Measurements from ENCODE around the gene STX8. TPM values are rescaled to one million over a fixed set of nuclear protein-coding genes. Genes with fewer than 3 reads are reported as not detected.

STX8 gene
- total RNA-seq, 1 experiment from 2014 or later, result 54.8 TPM

DNA sequence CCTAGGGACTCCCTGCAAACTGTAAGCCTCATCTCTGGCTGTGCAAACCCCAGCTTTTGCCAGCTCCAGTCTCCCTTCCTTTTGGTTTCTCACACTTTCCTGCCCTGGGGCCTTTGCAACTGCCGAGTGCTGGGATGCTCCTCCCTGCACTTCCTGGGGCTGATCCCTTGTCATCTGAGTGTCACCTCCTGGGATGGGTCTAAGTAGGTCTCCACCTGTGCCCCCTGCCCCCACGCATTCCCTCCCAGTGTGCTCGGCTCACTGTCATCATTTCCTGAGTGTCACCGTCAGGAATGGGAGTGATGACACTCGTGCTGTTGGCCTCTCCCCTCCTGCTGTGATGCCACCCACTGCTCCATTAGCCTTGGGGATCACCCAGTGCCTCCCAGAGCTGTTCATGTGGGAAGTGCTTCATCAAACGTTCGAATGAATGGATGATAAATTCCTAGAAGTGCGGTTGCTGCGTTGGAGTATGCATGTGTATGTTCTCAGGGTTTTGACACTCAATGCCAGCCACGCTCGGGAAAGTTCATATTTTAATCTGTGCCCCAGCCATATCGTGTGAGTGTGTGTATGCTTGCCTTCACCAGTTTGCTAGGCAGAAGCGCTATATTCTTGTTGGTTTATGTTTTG is 364.4 kb downstream of the STX8 start:
- DNase-seq (ENCODE audit: low read depth), result no peak

DNA sequence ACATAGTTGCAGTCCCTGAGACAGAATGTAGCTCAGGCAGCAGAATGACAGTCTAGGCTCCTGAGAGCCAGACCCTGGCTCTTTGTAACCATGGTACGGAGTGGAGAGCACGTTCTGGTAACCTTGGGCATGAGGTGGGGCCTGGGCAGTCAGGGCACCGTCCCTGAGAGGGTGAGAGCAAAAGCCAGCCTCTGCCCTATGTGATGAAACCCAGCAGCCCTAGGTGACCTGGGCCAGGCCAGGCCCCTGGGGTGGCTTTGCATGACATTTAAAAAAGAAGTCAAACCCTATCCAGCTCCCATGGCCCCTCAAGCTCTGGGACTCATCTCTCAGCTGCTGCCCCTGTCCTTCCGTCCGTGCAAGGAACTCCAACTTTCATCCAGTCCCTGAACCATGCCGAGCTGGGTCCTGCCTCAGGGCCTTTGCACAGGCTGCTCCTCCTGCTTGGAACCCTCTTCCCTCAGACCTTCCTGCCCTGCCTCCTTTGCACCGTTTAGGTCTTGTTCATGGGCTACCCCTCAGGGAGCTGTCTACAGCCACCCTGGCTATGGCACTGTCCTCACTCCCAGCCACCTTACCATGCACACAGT is 365.7 kb downstream of the STX8 start:
- DNase-seq (ENCODE audit: low read depth), result no peak

DNA sequence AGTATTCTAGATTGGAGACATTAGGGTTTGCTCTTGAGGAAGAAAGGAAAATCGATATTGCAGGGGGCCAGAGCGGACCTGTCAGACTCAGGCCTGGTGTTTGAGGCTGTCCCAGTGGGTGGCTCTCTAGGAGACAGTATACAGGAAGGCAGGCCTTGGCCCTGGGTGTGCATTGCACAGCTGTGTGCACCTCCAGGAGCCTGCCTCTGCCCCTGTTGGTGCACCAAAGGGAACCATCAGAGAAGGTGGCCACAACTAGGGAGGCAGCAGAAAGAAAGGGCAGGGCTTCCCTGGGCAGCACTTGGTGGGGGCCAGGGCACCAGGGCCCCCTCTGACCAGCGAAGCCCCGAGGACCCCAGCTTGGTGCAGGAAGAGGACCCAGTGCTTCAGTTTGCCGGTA is 366.3 kb downstream of the STX8 start:
- DNase-seq (ENCODE audit: low read depth), result no peak

DNA sequence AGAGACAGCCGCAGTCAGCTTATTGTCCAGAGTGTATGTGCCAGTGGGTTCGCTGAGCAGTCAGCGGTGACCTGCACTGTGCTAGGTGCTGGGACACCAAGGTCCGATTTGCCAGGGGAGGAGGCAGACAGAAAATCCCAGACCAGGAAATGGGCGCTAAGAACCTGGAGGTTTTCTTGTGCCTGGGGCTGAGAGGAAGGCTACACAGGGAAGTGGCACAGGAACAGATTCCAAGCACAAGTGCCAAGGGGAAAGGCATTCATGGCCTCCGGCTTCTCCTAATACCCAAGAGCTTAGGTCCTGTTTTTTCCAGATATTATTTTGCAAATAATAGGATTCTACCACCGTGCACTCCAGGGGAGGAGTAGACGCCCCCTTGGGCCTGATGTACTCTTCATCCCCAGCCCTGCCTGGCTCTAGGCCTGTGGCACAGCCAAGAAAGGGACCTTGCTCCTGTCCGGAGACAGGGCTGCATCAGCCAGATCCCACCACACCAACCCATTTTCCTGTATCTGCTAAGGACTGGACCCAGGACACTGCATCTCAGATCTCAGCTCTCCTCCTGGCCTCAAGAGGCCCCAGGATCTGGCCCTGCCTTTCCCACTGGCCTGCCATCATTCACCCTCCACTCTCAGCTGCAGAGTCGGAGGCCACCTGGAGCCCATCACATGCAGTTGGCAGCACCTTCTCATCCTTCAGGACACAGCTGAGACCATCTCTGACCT is 367.1 kb downstream of the STX8 start:
- DNase-seq (ENCODE audit: low read depth), result no peak

DNA sequence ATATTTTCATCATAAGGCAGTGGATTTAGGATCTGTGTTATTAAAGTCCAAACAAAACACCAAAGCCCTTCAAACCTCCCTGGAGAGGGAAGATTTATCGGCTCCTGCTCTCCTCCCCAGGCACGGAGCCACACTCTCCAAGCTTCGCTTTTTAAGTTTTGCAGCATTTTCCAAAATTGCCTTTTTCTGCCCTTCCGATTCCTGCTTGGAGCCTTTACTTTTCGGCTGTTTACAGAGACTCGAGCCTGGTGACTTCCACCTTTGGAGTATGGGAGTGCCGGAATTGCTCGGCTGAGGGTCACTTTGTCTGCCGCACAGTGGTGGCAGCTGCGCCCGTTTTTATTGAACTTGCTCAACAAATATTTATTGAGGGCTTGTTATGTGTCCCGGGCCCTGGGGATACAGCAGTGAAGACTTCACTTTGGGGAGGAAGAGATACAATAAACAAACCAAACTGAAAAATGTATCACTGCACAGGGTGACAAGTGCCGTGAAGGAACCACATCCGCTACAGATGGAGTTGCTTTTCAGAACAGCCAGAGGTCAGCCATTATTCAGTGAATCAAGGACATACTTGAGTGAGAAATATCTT is 368.8 kb downstream of the STX8 start:
- no peak for DNase-seq (ENCODE audit: low read depth)

DNA sequence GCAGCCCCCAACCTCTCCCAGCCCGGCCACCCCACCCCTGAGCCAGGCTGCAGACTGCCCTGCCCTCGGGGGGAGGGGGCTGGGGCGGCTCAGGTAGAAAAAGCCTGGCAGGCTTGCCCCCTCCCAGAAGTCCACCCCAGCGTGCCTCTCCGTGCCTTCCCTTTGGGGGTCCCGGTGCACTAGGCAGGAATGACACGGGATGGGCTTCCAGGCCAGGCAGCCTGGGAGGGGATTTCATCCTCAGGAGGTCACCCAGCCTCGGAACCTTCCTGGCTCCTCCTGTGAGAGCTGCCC is 369.3 kb downstream of the STX8 start:
- DNase-seq (ENCODE audit: low read depth), result no peak

DNA sequence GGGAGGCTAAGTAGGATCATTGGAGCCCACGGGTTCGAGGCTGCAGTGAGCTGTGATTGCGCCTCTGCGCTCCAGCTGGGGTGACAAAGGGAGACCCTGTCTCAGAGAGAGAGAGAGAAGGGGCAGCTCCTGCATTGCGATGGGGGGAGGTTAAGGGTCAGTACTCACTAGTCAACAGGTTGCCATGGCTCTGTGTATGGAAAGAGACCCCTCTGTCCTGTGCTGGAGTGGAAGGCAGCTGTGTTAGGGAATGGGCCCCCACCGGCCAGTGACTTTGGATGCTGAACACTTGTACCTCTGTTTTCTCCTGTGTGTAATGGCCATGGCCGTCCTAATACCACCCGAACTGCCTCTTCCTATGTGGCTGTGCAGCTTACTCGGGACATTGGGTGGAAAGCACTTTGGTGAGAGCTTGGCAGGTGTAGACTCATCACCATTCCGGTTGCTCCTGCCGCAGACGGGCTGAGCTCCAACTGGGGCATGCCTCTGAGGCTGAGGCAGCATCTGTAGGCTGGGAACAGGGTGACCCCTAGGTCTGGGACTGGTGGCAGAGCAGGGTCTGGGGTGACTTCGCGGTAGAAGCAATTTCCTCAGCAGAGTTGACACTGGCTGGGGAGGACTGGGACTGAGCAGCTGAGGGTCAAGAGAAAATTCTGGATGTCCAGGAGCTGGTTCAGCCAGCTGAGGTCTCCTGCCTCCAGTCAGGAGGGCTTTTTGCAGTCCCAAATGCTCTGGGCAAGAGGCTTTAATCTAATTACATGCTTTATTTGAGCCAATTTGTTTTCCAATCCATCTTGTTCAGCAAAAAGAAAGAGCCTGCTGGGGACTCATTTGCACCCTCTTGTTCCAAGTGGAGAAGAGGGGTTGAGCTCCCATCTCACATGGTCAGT is 369.9 kb downstream of the STX8 start:
- DNase-seq (ENCODE audit: low read depth), result no peak

DNA sequence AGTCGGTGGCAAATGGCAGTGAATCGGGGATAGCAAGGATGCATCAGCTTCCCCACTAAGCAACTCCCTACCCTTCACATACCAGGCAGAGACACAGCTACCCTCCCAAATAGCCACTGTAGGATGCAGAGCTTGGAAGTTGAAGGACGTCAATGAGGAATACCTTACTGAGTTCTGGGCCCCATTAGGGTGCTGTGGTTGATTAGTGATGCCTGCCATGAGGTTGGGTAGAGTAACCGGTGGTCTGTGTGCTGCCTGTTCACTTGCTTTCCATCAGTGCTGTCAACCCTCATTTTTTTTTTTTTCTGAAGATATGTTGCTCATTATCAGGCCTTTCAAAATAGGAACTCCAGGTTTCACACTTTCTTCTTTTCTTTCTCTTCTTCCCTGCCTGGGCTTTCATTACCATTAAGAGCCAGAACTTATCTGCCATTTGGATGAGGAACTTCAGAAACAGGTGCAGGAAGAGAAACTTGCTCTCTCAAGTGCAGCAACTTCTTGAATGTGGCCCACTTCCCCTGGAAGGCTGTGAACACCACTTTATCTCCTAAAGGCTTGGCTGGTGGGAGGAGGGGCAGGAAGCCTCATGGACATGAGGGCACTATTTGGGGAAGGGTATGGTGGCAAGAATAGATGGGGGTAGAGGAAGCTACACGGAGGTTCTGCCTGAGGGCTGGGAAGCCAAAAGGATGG is 370.8 kb downstream of the STX8 start:
- no peak for DNase-seq (ENCODE audit: low read depth)

DNA sequence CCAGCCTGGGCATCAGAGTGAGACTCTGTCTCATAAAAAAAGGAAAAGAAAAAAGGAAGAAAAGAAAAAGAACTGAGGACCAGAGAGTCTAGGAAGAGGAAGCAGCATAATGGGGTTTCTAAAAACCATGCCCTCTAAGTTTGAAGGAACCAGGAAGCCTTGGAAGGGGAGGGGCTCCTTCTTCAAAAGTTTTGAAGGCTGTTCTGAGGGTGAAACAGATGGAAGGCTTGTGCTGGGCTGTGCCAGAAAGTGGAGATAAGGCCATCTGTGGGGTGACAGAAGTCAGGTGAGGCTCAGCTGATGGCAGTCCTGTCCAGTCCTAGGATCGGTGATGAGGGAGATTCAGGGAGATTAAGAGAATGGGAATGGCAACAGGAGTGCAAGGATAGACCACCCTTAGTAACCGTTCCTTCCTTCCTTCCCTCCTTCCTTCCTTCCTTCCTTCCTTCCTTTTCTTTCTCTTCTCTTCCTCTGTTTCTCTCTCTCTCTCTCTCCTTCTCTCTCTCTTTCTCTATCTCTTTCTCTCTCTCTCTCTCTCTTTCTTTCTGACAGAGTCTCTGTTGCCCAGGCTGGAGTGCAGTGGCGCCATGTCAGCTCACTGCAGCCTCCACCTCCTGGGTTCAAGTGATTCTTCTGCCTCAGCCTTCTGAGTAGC is 371.7 kb downstream of the STX8 start:
- DNase-seq (ENCODE audit: low read depth), result no peak

DNA sequence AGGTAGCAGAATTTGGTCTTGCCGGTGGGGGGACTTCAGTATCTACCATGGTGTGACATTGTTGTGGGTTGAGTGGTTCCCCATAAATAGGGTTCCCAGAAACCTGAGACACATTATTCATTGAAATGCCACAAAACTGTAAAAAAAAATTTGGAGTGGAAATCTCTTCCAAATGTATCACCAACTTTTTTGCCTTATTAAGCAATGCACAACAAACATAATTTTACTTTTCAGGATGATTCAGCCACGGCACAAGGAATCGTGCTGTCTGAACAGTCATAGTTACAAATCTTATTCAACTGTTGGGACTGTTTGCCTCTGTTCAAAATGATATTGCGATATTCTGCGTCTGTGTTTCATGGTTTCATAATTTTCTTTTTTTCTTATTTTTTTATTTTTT is 373.1 kb downstream of the STX8 start:
- DNase-seq (ENCODE audit: low read depth), result no peak

DNA sequence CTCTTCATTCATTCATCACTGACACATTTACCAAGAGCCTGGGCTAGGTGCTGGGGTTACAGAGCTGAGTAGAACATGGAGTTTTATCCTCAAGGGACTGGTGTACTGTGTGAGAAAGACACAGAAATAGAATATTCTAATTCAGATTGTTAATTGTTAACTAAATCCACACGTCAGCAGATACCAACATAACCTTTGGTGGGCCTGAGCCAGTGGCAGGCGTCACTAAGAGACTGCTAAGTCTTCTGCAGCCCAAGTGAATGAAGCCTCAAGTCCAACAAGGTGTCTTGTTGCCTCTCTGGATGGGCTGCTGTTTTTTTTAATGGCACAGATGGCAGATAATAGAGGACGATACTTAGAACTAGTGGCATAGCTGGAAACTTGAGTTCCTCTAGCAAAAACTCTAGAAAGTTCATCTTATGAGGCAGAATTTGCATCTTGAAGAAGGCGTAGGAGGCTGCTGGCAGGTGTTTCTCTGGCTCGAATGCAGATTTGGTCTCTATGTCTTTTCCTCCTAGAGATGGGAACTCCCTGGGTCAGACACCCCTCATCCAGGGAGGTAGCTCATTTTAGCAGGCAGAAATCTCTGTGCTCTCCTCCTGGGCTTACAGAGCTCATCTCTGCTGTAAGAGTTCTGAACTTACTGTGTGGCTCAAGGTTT is 374.8 kb downstream of the STX8 start:
- DNase-seq (ENCODE audit: low read depth), result no peak

Other genes starting within 250 kb of the STX8 start
- gene CFAP52, start 822 bp upstream of the STX8 start, total RNA-seq (2014; rRNA removed), result not detected in 2 replicates
- not detected in 2 replicates for gene USP43, start 69.7 kb upstream of the STX8 start, total RNA-seq (2014; rRNA removed)
- gene DHRS7C, start 215.8 kb upstream of the STX8 start, total RNA-seq (2014; rRNA removed), result not detected in 2 replicates
- not detected in 2 replicates for gene GSG1L2, start 246.3 kb upstream of the STX8 start, total RNA-seq (2014; rRNA removed)